Stimulated activated CD4-positive, alpha-beta T cell treated with anti-CD3 and anti-CD28 coated beads, Interleukin-4, amount 100 ng/mL, for 24 hours (primary cell): Measurements from ENCODE around the gene DPPA3.
"Not testable (repeated sequence)": the region's sequence is repeated elsewhere in the genome, so short reads cannot be mapped to it uniquely, and the experiment has no call there.

Experiments
- DNase-seq: peaks from one replicate; pipeline ENCODE4 v3.0.0-alpha.2; 2020

DPPA3 gene

DNA sequence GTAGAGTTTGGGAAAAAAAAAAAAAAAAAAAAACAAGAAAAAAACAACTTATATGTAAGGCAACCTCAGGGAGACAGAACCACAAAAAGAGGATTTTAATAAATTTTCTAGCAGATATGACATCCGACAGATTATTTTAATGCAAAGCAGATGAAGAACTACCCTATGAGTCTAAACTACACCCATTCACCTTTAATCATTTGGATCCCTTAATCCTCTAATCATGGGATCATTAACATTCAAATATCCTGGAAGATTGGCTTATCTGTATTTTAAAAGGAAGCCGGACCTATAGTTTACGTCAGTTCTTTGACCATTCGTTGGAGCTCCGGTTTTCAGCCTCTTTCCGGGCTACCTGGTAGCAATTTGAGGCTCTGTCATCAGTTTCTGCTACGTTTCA, at the start of gene DPPA3:
TSS of gene DPPA3 (plus strand) at position 301 of the 400 bp plus-strand sequence. CDS start 138 bp downstream, outside the sequence.
- DNase-seq: no peak

DNA sequence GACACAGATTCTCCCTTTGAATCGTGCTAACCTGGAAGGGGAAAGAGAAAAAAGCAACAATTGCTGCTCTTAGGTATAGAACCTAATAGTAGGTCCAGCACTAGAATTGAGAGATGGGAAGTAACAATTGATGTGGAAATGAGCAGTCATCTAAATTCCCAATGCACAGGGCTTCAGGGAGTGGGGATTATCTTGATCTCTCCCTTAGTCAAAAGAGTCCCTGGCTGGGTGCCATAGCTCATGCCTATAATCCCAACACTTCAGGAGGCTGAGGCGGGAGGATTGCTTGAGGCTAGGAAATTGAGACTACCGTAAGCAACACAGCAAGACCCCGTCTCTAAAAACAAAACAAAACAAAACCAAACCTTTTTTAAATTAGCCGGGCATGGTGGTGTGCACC, 49.5 kb upstream of the DPPA3 start:
- no peak for DNase-seq

DNA sequence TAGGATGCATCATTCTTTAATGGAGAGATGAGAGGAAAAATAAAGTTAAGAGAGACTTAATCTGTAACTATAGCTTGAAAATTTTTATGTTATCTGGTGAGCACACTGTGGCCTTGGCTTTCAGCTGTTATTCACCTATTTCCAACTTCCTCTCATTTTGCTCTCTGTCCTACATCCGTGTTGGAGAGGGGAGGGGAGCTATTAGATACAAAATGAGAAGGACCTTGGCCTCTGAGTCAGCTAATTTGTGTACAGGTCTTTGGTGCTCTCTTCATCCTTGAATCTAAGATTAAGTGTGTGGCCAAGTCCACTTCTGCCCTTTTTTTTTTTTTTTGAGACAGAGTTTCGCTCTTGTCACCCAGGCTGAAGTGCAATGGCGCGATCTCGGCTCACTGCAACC, 44.6 kb upstream of the DPPA3 start:
- no peak for DNase-seq

DNA sequence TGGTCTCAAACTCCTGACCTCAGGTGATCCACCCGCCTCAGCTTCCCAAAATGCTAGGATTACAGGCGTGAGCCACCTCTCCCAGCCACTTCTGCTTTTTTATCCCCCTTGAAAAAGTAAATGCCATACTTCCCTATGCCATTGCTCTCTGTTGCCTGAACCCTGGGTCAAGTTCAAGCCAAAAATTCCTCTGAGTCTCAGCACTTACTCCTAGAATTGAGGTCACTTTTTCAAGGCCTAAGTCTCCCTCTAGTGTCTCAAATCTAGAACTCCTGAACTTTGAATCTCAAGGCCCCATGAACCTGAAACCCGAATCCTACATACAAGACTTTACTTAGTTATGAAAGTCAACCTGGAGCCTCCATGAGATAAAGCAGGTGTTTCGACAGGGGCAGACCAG, 44.1 kb upstream of the DPPA3 start:
- DNase-seq: no peak

DNA sequence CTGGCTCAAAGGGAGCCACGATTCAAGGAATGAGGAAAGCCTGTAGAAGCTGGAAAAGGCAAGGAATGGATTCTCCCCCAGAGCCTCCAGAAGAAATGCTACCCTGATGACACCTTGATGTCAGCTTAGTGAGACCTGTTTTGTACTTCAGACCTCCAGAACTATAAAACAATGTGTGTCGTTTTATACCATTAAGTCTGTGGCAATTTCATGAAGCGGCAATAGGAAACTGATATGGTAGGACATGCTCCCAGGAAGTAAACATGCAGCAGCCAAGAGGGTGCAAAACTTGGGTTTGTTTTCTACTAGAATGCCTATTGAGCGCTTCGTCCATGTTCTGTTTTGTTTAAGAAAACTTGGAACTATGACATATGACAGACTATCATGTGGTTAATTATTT, 43.1 kb upstream of the DPPA3 start:
- DNase-seq: no peak

DNA sequence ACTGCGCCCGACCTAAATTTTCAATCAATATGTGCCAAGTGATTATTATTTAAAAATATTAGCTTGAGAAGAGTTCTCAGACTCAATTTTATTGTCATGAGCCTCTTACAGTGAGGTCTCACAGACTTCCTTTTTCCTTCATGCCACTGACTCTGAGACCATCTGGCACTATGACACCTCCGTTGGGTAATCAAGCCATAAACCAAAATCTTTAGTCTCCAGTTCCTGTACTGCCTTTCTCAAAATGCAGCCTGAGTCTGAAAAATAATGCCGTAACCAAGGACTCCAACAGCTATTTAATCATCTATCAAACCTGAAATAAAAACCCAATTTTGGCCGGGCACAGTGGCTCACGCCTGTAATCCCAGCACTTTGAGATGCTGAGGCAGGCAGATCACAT, 35.8 kb upstream of the DPPA3 start:
- DNase-seq: not testable (repeated sequence)

DNA sequence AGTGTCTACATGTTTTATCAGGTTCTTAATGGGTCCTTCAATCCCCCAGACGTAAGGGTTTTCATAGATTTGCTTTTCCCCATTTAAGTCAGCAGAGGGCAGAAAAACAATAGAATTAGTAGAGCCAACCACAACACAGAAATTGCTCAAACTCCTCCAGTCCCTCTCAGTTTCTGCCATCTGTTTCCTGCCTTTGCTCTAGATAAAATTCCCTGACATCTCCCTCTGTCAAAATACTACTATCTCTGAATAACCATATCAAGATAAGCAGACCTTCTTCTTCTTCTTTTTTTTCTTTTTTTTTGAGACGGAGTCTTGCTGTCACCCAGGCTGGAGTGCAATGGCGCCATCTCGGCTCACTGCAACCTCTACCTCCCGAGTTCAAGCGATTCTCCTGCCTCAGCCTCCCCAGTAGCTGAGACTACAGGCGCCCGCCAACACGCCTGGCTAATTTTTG, 33.8 kb upstream of the DPPA3 start:
- peak; percentile 9 for DNase-seq

DNA sequence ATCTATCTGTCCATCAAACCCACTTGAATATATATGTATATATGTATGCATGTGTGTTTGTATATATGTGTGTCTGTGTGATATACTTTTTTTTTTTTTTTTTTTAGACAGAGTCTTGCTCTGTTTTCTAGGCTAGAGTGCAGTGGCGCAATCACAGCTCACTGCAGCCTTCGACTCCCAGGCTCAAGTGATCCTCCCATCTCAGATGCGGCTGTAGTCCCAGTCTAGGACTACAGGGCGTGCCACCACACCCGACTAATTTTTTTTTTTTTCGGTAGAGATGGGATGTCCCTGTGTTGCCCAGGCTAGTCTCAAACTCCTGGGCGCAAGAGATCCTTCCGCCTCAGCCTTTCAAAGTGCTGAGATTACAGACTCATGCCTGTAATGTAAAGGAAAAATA, 32.5 kb upstream of the DPPA3 start:
- DNase-seq: no peak

DNA sequence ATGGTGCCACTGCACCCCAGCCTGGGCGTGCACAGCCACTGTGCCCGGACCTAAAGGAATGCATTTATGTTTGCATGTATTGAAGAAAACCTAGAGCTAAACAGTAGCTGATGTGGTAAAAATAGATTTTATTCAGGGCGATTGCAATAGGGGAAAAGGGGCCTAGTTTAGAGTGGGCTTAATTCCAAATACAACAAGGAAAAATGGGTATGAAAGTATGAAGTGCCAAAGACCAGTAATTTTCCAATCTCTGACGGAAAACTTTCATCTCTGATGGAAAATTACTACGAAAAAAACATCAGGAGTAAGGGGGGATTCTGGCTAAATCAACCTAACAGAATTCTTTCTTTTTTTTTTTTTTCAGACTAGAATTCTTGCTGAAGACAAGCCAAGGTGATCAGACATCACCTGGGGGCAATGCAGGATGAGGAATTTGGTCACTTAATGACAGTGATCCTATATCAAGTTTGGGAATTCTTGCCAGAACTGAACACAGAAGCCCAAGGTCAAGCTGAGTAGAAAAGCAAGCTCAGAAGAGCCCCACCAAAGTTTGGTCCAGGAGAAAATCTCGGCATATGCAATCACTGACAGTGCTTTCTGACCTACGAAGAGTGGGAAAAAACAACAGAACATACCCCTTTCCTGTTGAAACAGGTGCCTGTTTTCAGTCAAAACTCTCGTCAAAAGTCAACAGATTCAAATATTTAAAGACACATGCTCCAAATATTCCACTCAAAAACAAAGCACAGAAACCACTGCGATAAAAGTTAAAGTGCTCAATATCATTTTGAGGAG, 31.8 kb upstream of the DPPA3 start:
- DNase-seq: no peak

DNA sequence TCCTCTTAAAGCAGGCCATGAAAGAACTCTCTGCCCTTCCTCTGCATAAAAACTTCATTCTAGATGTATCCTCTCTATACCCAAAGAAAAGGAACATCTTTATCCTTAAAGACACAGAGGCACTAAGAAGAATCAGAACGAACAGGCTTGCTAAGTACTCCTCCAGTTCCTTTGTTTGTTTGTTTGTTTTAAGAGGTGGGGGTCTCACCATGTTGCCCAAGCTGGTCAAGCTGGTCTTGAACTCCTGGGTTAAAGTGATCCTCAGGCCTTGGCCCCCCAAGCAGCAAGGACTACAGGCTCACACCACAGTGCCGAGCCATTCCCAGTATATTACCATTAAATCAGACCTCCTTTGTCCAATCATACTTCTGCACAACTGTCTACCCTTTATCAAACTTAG, 29.7 kb upstream of the DPPA3 start:
- no peak for DNase-seq

DNA sequence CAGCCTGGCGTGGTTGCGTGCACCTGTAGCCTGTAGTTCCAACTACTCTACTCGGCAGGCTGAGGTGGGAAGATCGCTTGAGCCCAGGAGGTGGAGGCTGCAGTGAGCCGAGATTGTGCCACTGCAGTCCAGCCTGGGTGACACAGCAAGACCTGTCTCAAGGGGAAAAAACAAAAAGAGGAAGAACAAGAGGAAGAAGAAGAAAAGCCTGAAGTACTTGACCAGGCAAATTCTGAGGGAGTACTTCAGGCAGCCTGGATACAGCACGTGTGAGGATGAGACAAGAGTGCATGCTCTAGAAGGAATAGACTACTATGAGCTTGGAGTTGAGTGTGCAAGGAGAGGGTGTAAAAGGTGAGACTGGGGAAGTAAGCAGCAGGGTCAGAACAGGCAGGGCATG, 17.4 kb upstream of the DPPA3 start:
- DNase-seq: no peak

DNA sequence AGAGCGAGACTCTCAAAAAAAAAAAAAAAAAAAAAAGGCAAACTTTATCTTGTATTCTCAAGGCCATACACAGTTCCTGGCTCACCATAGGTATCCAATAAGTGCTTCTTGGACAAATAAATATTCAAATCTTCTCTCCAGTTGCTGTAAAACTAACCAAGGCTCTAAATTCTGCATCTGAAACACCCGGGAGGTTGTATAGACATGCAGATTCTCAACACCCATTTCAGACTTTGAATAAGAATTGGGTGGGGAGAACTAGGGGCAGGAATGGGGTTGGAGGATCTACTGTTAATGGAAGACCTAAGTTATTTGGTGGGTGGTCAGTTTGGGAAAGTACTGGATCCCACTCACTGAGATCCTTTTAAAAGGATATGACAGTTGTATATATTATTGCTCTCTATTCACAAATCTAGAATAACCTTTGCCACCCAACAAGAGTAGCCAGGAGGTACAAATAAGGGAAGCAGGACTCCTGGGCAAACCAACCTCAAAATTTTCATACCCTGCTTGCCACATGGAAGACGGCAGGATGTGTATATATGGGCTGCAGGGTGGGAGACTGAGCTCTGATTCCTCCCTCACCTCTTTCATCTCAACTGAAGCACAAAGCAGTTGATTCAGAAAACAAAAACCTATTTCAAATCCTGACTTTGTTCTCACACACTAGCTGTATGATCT, 16.5 kb upstream of the DPPA3 start:
- no peak for DNase-seq

DNA sequence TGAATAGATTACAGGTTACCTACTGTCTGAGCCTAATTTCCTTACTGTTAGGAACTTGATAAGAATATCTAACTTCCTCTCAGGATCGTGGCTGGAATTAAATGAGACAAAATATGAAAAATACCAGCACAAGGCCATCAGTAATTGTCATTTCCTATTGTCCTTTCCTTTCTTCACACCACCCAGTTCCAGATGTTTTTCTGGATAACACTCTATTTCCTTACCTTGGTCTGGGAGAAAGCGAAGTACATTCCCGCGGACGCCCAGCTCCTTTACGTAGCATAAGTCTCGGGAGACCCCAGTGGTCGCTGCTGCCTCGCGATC, 16.0 kb upstream of the DPPA3 start:
- no peak for DNase-seq

DNA sequence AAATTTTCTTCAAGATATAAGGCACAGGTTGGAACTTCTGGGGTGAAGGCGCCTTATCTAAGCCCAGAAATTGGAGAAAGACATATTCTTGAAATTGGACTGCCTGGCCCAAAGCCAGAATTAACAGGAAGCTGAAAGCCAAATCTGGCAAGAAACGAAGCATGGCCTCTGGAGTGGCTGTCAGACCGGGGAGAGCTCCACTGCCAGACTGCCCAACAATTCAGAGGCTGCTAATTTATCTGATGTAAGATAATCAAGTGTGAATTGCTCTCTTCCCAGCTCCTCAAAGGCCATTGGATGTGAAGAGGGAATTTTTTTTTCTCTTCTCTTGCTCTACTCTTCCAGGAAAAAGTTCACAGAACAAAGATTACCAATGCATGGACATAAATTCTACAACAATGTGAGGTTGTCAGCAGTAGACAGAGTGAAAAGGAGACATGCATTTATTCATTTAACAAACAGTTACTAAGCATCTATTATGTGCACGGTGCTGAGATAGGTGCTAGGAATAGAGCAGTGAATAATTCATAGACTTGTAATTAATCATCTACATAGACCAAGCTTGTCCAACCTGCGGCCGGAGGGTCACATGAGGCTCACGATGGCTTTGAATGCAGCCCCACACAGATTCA, 15.6 kb upstream of the DPPA3 start, which contains the start of gene GDF3:
TSS of gene GDF3 (minus strand) at position 210 of the 632 bp plus-strand sequence. CDS start at position 163, 47 bp downstream.
- no peak for DNase-seq

DNA sequence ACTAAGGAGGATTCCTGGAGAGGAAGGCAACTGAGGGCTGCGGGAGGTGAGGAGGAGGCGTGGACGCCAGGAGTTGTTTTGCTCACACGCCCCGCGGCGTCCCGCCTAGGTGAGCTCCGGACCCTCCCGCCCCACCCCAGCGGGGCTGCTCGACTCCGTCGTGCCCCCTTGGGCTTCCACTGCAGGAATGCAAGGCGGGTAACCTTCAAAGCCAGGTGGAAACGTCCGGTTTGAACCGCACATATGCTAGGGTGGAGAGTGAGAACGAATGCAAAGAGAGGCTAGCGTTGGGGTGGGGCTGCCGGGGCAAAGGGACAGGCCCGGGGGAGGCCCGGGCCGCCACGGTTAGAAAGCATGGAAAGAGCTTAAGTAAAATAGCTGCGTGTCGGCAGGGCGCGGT, 5.4 kb upstream of the DPPA3 start:
- DNase-seq: no peak

DNA sequence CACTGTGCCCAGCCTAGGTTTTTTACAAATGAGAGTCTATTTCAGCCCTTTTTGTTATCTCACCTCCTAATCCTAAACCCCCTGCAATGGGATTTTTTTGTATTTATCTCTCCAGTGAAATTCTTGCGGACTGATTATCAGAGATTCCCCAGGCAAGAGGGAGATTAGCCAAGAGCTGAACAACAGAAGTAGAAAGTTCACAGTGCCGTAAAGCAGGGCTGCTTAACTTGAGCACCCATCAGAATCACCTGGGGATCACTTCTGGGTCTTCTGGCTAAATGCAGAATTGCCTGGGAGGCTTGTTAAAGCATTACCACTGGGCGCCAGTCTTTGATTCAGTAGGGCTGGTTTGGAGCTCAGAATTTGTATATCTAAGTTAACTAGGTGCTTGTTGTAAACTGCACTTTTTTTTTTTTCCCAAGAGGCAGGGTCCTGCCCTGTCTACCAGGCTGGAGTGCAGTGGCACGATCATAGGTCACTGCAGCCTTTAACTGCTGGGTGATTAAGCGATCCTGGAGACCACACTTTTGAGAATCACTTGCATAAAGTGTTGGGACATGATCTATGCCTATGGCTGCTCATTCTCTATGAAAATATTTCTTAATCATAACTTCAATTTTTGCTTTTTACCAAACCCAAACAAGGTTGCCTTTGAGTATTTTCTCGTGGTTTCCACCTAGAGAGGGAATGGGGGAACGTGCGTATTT, 1.1 kb upstream of the DPPA3 start:
- no peak for DNase-seq

DNA sequence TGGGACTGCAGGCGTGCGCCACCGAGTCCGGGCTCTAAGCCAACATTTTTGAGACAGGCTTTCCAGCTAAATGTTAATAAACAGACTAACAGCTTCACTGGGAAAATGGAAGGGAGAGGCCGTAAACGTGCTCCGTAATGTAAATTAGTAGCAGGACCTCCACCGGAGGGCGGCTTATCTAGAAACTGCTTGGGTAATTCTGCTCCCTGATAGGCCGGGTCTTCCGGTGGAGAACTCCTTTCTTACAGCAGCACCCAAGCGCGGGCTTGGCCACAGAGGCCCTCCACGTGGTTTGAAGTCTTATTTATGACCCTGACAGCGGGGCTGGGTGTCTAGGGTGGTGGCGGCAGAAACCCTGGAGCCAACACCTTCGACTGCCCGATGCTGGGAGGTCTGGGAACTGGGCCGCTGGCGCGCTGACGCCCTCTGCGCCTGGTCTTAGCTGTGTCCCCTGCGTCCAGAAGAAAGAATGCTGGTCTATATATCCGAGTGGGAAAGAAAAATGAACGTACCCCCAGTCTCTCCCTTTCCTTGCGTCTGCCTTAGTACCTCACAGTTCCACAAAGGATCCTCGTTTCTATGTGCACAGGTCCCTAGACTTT, 1.7 kb downstream of the DPPA3 start:
- no peak for DNase-seq

DNA sequence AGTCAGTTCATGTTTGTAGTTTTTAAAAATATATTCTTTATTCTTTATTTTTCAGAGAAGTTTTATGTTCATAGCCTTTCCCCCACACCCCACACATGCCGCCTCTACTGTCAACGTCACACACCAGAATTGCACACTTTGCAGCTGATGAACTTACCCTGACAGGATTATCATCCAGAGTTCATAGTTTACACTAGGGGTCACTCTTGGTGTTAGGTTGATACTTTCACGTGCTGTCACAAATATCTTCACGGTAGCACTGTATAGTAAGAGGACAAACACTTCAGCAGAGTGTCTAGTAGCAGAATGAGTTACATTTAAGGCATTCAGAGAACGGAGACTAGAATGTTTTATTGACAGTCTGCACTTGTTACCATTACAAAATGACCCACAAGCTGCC, 5.1 kb downstream of the DPPA3 start:
- DNase-seq: no peak

DNA sequence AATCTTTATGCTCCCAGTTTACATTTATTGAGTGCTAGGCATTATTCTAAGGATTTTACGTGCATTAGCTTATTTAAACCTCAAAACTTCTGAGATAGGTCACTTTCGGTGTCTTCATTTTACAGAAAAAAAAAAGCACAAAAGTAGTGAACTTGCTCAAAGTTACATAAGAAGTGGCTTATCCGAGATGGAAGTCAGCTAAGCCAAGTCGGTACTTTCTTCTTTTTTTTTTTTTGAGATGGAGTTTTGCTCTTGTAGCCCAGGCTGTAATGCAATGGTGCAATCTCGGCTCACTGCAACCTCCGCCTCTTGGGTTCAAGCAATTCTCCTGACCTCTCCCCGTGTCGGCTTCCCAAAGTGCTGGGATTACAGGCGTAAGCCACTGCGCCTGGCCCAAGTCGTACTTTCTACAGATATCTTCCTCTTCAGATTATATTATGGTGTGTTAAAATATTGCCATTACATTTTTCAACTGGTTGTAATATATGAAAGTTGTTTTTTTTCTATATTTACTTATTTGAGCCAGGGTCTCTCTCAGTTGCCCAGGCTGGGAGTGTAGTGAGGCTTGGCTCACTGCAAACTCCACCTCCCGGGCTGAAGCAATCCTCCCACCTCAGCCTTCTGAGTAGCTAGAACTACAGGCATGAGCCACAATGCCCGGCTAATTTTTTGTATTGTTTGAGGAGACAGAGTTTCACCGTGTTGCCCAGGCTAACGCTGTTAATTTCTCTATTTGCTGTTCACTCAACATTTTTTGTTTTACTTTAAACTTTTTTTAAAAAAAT, 8.9 kb downstream of the DPPA3 start:
- DNase-seq: no peak

DNA sequence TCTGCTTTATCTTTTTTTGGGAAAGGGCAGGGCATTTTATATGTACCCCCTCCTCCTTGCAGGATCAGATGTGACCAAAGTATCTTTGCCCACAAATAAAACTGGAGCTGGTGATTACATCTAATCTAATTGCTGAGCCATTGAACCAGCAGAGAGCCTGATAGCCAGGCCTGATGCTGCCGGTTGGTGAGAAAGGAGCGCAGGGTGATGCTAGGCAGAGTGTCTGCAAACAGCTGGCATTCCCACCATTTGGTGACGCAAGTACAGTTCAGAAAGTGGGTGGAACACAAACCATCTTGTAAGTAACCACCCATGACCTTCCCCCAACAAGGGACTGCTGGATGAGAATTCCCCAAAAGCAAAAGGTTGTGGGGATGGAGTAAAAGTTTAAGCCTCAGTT, 12.7 kb downstream of the DPPA3 start:
- DNase-seq: no peak

DNA sequence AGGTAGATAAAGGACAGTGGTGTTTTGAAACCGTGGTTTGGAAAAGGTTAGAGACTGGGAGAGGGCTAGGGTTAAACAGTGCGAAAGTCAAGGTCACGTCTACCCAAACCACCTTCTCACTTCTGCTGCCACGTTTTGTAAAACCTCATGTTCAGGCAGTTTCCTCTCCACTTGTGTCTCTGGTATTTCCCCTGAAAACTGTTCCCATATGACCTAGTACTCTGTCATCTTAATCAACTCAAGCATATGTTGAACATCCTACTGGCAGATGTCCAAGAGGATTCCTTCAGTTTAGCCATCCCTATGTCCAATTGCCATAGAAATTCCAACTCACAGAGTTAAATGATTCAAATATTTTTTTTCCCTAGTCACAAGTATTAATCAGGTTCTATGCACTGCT, 18.5 kb downstream of the DPPA3 start:
- no peak for DNase-seq

DNA sequence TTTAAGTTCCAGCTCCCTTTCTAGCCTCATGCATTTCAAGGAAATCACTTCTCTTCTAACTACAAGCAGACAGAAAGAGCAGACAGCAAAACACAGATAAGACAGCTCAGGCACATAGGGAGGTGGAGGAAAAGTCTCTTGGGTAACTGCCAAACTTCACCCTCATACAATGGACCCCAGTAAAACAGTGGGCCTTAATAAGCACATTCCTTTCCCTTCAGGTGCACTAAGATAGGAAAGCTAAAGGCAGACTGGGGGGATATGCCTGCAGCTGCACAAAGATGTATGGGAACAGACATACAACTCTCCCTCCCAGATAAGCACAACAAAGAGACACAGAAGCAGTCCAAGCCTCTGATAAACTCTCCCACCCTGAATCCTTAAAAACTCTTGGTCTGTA, 19.8 kb downstream of the DPPA3 start:
- not testable (repeated sequence) for DNase-seq
